MV-4-11 (cell line): ENCODE measurements around the gene TRAF7.
A peak's percentile ranks its signal among the peaks of the same experiment; 100 is the strongest.
"Not testable (repeated sequence)": the region's sequence is repeated elsewhere in the genome, so short reads cannot be mapped to it uniquely, and the experiment has no call there.

ENCODE experiments used
- DNase-seq: peaks from one replicate; lab custom pipeline; 2025; lab: John Stamatoyannopoulos, UW

The TRAF7 gene

GRCh38 chr16:2122429-2122828 lies 33.2 kb upstream of the TRAF7 start:
- no peak for DNase-seq

- DNase-seq: not testable (repeated sequence)
Observed at GRCh38 chr16:2122934-2123683, 32.5 kb upstream of the TRAF7 start.

- not testable (repeated sequence) for DNase-seq
Observed at GRCh38 chr16:2123706-2124376, 31.7 kb upstream of the TRAF7 start.

GRCh38 chr16:2124377-2124693 lies 31.2 kb upstream of the TRAF7 start:
- DNase-seq: not testable (repeated sequence)

- DNase-seq: peak; percentile 76
Observed at GRCh38 chr16:2124694-2125444, 30.7 kb upstream of the TRAF7 start.

- not testable (repeated sequence) for DNase-seq
Observed at GRCh38 chr16:2125609-2126008, 30.0 kb upstream of the TRAF7 start.

- not testable (repeated sequence) for DNase-seq
Observed at GRCh38 chr16:2126161-2126743, 29.3 kb upstream of the TRAF7 start.

- not testable (repeated sequence) for DNase-seq
Observed at GRCh38 chr16:2126928-2127556, 28.5 kb upstream of the TRAF7 start.

- not testable (repeated sequence) for DNase-seq
Observed at GRCh38 chr16:2127630-2128280, 27.8 kb upstream of the TRAF7 start.

- peak; percentile 13 for DNase-seq
Observed at GRCh38 chr16:2129251-2129650, 26.3 kb upstream of the TRAF7 start.

GRCh38 chr16:2129890-2130447 lies 25.6 kb upstream of the TRAF7 start:
- DNase-seq: not testable (repeated sequence)

- DNase-seq: not testable (repeated sequence)
Observed at GRCh38 chr16:2133797-2134196, 21.8 kb upstream of the TRAF7 start.

GRCh38 chr16:2135071-2135470 lies 20.5 kb upstream of the TRAF7 start:
- DNase-seq: not testable (repeated sequence)

GRCh38 chr16:2135770-2136490 lies 19.7 kb upstream of the TRAF7 start, which contains the start of gene PKD1:
Gene PKD1, minus strand, starts transcription at chr16:2135898. Its CDS starts 209 bp downstream, at chr16:2135689.
- peak; percentile 92 for DNase-seq

- DNase-seq: no peak
Observed at GRCh38 chr16:2142942-2143877, 12.4 kb upstream of the TRAF7 start.

- DNase-seq: no peak
Observed at GRCh38 chr16:2143878-2144485, 11.6 kb upstream of the TRAF7 start.

GRCh38 chr16:2145843-2146242 lies 9.7 kb upstream of the TRAF7 start:
- DNase-seq: no peak

GRCh38 chr16:2147378-2147777 lies 8.2 kb upstream of the TRAF7 start:
- DNase-seq: no peak
